GM11168 (cell line): ENCODE data around the gene BNC2.
"Not testable (repeated sequence)": the region's sequence is repeated elsewhere in the genome, so short reads cannot be mapped to it uniquely, and the experiment has no call there.

Source experiments
- in situ Hi-C: fragments of 300-500 bp; cut with MboI; formaldehyde crosslinking; loops from one replicate; pipeline ENCODE4 v1.12.0; 2022; ENCODE audit warnings: low sequenced_read_pairs; ENCODE audit not compliant: unreplicated experiment

Gene BNC2

DNA sequence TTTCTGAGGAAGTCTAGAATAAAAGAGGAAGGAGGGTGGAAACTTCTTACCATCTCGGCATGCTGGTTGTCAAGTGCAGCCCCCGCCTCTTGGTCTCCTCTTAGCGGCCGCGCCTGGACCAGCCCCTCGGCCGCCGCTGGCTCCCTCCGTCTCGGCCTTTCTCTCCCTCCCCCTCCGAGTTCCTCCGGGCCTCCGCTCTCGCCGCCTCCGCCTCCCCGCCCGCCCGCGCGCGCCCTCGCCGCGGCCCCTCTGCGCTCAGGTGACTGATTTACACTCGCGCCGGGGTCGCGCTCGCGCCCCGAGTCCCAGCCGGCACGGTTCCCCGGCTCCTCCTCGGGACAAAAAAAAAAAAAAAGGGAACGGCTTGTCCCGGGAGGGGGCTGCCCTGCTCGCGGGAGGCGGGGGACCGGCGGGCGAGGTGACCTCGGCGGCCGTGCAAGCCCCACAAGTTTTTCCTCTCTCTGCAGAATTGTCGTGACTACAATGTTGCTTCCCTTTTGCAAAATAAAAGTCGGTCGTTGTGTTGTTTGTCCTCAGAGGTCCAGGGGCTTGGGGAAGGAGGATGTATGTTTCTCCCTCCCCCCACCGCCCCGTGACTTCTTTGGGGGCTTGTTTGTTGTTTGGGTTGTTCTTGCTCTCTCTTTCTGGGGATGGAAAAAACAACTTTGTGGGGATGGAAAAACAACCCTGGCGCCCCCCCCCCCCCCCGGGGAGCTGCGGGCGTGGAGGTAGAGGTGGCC is at the start of gene BNC2:
BNC2 (minus strand) TSS at position 75 of the 740 bp plus-strand sequence; CDS start at position 53, 22 bp downstream.
- in situ Hi-C loops = no loop called here

- in situ Hi-C loops = no loop called here
These were observed 48.5 kb upstream of the BNC2 start for GRCh38 chr9:16918920-16919319.

DNA sequence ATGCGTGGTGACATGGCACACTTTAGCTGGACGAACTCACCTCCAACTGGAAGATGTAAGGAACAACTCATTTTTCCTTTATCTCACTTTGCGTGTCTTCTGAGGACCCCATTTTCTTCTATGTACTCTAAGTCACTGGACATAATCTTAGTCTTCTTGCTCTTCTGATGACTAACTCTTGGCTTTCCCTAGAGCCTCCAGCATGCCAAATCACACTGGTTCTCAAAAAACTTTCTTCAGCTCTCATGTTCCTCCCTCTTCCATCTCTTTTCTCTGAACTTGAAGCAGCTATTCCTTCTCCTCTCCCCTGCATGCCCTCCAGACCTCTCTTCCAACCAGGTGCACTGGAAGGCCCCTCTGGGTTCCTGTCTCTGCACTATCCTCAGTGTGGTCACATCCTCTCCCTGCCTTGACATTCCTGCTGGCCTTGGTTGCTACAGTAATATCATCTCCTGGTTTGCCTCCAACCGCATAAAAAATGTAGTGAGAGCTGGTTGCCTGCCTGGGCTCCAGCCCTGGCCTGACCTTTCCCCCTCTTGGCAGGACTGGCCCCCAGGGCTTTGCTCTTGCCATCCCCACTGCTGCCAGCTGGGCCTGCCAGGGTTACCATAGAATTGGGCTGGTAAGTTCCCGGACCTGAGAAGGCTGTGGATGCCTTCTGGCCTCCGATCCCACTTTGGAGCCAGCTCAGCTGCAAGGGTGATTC is 44.8 kb upstream of the BNC2 start:
- in situ Hi-C loops = no loop called here

DNA sequence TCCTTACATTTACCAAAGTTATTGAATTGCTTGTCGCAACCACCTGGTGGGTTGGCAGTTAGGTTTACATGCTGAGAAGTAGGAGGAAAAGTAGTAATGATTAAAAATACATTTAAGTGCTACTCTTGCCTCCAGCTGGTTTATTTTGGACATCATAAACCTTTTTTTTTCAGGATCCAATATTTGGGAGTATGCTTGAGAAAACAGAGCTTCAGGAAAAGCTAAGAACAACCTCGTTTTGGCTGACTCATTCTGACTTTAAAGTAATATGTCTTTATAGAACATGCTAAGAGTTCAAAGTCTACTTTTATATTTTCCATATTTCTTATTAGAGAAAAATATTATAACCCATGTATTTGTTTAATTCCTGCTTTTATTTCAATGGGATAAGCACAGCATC is 41.7 kb upstream of the BNC2 start:
- in situ Hi-C loops = no loop called here

DNA sequence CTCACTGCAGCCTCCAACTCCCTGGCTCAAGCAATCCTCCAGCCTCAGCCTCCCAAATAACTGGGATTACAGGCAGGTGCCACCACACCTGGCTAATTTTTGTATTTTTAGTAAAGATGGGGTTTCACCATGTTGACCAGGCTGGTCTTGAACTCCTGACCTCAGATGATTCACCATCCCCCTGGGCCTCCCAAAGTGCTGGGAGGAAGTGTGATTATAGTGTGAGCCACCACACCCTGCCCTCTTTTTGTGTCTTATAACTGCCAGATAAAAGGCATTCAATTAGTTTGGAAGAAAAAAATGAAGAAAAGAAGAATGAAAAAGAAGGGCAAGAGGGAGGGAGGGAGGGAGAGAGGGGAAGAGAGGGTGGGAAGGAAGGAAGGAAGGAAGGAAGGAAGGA is 37.7 kb upstream of the BNC2 start:
- in situ Hi-C loops = not testable (repeated sequence)

DNA sequence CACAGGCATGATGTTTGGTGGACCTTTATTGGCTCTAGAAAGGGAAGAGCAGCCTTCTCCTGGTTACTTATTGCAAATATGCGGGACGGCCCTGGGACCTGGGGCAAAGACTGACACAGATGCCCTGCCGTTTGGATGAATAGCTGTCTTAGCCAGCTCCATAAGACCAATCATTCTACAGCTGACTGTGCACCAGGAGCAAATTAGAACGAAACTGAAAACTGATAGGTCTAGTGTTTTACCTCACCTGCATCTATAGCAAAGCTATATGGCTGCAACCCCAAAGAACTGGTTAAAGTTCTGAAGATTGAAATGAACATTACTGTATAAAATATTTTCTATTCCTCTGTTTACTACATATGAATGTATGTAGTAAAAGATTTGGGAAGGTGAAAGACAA is 34.2 kb upstream of the BNC2 start:
- in situ Hi-C loops = no loop called here

- in situ Hi-C loops = no loop called here
These were observed 31.1 kb upstream of the BNC2 start for GRCh38 chr9:16901590-16901989.

DNA sequence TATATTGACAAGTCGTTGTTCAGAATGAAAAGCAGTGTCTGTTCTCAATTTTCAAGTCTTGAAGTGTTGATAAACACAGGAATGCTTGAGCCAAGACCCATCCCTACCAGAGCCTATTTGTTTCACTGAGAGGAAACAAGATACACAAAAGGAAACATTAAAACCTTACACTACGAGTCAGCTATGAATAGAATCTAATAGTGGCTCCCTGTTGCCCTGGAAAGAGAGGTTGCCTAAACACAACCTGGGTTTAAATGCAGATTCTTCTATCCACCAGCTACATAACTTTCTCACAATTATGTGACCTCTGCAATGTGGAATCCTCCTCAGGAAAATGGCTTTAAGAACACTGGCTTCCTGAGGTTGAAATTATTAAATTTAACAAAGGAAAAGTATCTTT is 29.1 kb upstream of the BNC2 start:
- in situ Hi-C loops = no loop called here

GRCh38 chr9:16898464-16898863 is 28.0 kb upstream of the BNC2 start:
- in situ Hi-C loops = no loop called here

- in situ Hi-C loops = no loop called here
These were observed 18.1 kb upstream of the BNC2 start for GRCh38 chr9:16888594-16888993.

- in situ Hi-C loops = no loop called here
These were observed 15.5 kb upstream of the BNC2 start for GRCh38 chr9:16885931-16886330.

GRCh38 chr9:16884952-16885513 is 14.6 kb upstream of the BNC2 start:
- in situ Hi-C loops = no loop called here

GRCh38 chr9:16884373-16884772 is 13.9 kb upstream of the BNC2 start:
- in situ Hi-C loops = no loop called here

DNA sequence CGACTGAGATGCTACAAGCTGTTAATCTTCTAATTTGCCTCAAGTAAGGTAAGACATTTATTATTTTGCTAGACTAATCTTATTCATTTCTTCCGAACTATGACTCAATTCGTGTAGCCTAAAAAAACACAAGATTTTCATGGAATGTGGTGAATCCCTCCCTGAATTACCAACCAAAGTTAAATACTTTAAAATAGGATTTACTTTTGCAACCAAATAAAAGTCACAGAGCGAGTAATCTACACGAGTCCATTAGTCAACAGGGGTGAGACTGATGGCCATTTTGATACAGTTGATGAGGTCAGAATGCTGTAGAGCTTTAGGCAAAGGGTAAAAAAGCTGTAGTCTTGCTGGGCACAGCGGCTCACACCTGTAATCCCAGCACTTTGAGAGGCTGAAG is 13.1 kb upstream of the BNC2 start:
- in situ Hi-C loops = no loop called here

GRCh38 chr9:16882440-16882839 is 12.0 kb upstream of the BNC2 start:
- in situ Hi-C loops = not testable (repeated sequence)

DNA sequence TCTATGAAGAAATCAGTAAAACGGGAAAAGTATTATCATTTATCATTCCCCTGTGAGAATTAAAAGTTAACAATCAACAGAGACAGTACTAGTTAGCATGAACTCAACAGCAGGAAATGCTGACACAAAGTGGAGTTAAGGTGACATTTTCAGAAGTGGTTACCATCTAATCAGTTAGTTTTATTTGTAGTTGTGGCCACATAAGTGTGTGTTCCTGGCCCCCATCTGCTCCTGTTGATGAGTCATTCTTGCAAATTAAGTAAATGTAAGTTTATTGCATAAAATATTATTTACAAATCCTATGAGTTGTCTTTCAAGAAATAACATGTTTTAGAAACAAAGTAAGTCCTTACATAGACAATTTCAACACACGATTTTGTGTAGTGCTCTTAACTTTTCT is 8.9 kb upstream of the BNC2 start:
- in situ Hi-C loops = no loop called here

- in situ Hi-C loops = no loop called here
These were observed 6.8 kb upstream of the BNC2 start for GRCh38 chr9:16877256-16877655.

GRCh38 chr9:16873126-16873802 is 2.8 kb upstream of the BNC2 start:
- in situ Hi-C loops = no loop called here

DNA sequence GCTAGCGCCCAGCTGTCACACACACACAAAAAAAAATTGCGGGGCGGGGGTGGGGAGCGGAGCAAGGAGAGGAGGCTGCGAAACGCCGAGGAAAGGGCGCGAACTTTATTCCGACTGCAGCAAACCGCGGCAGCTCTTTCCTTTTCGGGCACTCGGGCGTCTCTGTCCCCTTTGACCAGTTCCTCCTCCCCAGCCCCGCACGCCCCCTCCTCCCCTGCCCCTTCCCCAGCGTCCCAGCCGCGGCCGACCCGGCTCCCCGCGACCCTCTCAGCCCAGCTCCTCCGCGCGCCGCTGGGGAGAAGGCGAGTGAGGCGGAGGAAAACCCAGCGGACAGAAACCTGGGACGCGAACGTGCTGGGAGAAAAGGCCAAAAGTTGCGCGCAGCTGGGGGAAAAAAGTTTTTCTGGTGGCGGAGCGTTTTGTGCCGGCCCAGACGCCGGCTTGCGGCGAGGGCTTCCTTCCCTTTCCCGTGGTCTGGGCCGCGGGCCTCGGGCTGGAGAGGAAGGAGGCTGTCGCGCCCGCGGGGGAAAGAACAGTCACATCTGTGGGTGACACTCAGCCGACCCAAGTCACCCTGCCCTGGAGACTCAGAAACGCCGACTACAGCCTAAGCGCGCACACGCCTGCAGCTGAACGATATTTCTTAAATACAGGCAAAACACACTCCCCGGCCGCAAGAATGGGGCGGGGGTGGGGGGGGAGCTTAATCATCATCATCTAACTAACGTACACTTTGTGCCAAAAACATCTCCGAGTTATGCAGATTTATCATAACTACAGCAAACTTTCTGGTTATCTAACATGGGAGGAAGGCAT is 1.1 kb upstream of the BNC2 start:
- in situ Hi-C loops = no loop called here

- in situ Hi-C loops = no loop called here
These were observed 431 bp downstream of the BNC2 start for GRCh38 chr9:16869882-16870595.
